Left forelimb (tissue), 1 donor: ENCODE data around the gene CRY2.

Source experiments
- DNase-seq: peaks from one replicate; pipeline ENCODE4 v3.0.0-alpha.2; 2018; ENCODE audit warnings: low spot score

CRY2 gene

DNA sequence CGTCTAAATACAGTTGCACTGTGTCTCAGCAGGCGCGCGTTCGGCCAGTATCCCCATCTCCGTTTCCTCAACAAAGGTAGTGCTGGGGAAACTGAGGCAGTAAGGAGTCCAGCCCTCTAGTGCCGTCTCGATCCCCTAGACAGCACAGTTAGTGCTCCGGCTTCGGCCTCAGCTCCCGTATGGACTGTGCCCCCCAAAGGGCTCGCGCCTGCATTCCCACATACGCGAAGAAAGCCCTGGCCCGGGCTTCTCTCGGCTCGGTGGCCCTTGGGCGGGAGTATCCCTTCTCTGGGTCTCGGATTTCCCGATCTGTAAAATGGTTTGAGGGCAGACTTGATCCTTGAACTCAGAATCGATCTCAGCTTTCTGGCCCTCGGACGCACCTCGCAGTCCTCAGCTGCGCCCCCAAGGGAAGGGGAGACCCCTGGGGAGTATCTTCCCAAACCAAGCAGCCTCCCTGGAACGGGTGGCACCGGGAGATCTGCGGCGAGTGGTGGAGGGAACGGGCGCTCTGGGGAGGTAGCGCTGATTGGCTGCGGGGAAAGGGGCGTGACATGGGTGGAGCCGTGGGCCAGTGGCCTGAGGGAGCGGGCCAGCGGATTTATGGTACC lies 71.2 kb downstream of the CRY2 start:
- DNase-seq, result no peak

DNA sequence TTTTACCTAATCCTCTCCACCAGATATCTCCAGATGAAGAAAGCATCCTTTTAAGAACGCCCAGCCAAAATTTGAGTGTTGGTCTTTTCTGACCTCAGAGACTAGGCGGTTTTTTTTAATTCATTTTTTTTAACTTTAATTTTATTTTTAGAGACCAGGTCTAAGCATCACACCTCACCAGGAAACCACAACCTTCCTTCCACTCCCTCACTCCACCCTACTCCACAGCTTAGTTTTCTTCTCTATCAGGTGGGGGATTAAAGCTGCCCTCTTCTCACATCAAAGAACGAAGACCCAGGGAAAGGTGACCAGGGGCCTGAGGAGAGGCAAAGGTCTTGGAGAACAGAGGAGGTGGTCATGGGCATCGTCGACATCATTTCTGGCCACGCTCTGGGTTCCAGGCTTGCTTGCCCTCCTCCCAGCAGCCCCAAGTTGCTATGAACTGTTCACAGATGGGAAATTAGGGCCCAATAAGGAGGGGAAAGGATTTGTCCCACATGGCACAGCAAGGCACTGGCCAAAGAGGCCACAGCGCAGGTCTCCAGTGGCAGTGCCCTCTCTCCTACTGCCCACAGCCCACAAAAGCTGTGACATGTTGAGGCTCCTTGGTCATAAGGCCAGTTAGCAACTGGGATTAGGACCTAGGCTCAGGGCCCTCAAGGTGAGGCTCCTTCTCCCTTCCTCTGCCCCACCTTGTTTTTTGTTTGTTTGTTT lies 71.8 kb downstream of the CRY2 start:
- no peak for DNase-seq

DNA sequence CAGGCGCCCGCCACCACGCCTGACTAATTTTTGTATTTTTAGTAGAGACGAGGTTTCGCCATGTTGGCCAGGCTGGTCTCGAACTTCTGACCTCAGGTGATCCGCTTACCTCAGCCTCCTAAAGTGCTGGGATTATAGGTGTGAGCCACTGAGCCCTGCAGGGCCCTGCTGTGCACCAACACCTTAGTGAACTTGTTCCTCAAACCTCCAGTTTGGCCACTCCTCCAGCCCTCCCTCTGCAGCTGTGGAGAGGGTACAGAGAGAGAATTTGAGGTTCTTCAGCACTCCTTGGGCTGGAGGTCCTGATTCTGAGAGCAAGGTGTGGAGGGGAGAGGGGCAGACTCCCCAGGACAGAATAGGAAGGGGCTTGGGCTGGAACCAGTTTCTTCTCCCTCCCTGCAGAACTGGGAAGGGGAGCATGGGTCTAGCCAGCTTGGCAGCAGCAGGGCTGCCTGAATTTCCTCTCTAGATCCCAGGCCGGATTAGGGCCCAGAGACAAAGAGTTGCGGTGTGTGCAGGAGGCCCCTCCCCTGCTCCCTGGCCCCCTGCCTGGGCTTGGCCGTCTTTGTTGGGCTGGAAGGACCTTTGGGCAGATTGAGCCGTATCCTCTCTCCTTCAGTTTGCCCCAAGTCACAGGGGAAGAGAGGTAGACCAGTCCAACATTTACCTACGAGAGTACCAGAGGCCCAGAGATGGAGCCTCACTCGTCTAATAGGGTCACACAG lies 72.7 kb downstream of the CRY2 start:
- peak; percentile 59 for DNase-seq

DNA sequence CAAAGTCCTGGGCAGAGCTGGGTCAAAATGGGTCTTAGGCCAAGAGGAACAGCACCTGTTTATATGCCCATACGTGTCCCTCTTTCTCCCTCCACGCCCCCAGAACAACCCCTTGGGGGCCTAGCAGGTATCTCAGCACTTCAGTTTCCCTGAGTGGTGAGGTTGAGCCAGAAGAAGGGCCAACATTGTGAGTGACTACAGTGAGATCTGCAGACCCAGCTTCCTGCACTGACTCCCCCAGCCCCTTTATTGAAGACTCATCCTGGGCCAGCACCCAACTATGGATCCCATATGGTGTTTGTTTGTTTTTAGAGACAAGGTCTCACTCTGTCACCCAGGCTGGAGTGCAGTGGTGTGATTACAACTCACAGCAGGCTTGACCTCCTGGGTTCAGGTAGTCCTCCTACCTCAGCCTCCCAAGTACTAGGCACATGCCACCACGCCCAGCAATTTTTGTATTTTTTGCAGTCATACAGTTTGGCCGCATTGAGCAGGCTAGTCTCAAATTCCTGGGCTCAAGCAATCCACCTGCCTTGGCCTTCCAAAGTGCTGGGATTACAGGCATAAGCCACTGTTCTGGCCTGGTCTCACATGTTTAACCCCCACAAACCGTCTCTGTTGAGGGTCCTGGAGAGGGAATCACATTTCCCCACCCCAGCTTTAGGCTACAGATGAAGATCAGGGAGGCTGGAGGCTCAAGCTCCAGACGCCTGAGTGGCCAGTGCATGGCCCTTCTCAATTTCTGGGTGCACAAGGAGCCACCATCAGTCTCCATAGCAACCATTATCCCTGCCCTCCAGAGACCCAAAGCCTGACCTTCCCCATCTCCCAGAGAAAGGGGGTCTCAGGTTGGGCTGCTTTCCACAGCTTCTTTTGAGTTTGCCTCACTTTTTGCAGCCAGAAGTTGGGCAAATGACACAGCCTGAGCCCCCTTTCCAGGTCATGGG lies 73.5 kb downstream of the CRY2 start:
- peak; percentile 38 for DNase-seq

DNA sequence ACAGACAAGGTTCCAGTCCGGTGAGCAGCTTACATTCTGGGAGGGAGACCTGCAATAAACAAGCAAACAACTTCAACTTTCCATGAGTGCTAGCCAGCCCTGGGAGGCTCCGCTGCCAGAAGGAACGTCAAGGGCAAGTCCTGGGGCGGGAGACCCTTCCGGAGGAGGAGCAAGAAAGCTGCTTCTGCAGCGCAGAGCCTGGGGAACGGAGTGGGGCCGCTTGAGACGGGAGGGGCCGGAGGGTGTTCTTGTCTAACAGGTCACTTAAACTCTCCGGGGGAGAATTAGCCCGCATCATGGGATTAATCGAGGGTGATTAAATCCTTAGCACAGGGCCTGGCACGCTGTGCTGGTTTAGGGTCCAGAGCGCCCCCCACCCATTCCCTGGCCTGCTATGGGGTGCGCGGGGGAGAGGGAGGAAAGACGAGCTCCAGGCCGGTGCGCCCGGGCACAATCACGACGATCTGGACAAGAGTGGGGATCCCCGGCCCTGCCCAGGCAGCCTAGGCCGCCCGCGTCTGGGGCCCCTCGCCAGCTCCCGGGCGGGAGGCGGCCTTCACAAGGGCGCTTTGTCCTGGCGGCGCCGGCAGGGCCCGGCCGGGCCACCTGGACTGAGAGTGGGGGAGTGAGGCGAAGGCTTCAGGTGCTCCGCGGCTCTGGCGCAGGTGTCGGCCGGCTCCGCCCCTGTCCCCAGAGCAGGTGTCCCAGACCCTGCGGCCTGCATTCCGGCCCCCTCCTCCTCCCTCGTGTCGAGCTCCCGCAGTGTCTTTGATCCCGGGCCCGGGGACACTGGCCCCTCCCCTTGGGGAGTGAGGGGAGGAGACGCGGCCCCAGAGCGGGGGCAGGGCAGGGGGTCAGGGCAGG lies 74.5 kb downstream of the CRY2 start:
- peak; percentile 60 for DNase-seq

DNA sequence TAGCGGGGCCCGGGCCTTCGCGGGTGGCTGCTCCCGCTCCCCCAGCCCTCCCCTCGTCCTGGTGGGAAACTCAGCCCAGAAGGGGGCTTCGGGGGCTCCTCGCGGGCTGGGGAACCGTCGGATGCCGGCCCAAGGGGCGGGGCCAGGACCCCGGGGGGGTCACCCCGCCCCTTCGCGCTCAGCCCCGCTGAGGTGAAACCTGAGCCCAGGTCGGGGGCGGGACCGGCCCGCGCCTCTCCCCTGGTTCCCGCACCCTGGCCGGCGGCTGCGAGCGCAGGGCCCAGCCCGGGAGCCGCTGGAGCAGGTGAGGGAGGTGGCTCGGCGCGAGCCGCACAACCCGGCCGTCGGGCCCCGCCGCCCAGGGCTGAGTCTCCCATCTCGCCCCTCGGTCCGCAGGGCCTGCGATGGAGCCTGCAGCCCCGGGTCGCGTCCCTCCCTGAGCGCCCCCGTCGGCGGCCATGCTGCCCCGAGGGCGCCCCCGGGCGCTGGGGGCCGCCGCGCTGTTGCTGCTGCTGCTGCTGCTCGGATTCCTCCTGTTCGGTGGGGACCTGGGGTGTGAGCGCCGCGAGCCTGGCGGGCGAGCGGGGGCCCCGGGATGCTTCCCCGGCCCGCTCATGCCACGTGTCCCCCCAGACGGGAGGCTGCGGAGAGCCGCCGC lies 75.3 kb downstream of the CRY2 start, which contains the start of gene LARGE2:
Gene LARGE2, plus strand, starts transcription at position 232 of the 658 bp plus-strand sequence. Its CDS starts 227 bp downstream, at position 459.
- DNase-seq, result peak; percentile 65

DNA sequence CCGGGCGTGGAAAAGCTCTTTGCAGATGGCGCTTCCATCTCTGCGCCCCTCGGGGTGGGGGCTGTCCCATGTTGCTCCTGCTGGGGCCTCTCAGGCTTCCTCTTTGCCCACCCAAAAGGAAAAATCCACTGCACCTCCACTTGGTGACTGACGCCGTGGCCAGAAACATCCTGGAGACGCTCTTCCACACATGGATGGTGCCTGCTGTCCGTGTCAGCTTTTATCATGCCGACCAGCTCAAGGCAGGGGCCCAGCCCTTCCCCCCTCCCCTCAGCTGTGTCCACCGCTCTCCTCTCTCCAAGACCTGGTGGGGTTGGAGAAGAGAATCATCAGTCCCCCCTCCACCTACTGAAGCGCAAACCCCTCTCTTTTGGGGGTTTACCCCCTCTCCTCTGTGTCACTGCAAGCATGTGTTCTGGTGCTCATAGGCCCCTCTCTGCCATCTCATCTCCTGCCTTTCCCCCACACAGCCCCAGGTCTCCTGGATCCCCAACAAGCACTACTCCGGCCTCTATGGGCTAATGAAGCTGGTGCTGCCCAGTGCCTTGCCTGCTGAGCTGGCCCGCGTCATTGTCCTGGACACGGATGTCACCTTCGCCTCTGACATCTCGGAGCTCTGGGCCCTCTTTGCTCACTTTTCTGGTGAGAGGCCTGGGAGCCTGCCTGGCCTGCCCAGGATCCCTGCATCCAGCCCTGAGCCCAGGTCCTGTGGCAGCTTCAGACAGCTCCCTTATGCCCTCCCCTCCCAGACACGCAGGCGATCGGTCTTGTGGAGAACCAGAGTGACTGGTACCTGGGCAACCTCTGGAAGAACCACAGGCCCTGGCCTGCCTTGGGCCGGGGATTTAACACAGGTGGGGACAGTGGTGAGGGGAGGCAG lies 77.0 kb downstream of the CRY2 start:
- DNase-seq, result peak; percentile 34

DNA sequence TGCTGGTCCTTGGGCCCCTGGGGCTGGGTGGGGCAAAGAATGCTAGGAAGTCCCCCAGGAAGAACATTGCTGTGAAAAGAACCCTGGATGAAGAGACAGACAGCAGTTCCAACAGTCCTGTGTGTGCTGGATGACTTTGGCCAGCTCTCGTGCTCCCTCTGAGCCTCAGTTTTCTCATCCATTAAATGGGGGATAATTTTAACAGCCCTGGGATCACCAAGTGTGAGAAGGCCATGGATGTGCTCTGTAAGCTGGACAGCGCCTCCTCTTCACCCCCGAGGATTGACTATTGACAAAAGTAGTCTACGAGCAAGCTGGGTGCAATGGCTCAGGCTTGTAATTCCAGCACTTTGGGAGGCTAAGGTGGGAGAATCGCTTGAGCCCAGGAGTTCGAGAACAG lies 77.7 kb downstream of the CRY2 start:
- DNase-seq, result peak; percentile 41

DNA sequence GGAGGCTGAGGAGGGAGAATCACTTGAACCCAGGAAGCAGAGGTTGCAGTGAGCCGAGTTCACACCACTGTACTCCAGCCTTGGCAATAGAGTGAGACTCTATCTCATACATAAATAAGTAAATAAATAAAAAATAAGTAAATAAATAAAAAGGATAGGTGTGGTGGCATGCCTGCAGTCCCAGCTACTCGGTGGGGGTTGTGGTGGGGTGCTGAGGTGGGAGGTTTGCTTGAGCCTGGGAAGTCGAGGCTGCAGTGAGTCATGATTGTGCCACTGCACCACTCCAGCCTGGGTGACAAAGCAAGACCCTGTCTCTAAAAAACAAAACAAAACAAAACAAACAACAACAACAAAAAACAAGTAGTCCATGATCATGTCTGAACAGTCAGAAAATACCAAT lies 78.3 kb downstream of the CRY2 start:
- no peak for DNase-seq

DNA sequence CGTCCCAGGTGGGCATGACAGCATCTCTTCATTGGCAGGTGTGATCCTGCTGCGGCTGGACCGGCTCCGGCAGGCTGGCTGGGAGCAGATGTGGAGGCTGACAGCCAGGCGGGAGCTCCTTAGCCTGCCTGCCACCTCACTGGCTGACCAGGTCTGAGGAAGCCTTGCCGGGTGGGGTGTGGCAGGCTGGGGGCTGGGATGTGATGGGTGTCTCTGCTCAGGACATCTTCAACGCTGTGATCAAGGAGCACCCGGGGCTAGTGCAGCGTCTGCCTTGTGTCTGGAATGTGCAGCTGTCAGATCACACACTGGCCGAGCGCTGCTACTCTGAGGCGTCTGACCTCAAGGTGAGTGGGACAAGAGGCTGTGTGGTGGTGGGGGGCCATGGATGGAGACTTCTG lies 78.7 kb downstream of the CRY2 start:
- peak; percentile 65 for DNase-seq

DNA sequence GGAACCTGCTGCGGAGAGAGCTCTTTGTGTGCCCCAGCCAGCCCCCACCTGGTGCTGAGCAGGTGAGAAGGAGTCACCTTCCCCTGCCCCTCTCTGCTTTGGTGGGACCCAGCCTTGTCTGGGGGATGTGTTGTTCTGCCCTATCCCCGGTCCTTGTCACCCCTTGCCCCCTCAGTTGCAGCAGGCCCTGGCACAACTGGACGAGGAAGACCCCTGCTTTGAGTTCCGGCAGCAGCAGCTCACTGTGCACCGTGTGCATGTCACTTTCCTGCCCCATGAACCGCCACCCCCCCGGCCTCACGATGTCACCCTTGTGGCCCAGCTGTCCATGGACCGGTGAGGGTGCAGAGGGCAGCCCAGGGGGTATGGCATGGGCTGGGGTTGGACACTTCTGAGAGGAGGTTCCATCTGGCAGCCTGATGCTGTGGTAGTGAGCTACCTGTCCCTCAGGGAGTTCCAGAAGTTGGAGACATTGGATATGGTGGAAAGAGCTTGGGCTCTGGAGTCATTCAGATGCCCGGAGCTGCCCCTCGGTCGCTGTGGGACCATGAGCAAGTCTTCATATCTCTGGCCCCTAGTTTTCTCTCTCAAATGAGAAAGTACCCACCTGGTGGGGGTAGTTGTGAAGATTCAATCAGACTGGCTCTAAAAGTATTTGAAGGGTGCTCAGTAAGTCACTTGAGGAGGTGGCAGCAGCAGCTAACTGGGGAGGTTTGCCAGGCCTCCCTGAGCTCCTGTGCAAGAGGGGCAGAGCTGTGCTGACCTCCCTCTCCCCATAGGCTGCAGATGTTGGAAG lies 79.5 kb downstream of the CRY2 start:
- no peak for DNase-seq

DNA sequence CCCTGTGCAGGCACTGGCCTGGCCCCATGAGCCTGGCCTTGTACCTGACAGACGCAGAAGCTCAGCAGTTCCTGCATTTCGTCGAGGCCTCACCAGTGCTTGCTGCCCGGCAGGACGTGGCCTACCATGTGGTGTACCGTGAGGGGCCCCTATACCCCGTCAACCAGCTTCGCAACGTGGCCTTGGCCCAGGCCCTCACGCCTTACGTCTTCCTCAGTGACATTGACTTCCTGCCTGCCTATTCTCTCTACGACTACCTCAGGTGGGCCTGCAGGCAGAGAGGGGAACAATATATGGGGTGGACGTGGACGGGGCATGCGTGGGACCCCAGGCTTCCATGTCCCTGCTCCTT lies 80.0 kb downstream of the CRY2 start:
- no peak for DNase-seq

DNA sequence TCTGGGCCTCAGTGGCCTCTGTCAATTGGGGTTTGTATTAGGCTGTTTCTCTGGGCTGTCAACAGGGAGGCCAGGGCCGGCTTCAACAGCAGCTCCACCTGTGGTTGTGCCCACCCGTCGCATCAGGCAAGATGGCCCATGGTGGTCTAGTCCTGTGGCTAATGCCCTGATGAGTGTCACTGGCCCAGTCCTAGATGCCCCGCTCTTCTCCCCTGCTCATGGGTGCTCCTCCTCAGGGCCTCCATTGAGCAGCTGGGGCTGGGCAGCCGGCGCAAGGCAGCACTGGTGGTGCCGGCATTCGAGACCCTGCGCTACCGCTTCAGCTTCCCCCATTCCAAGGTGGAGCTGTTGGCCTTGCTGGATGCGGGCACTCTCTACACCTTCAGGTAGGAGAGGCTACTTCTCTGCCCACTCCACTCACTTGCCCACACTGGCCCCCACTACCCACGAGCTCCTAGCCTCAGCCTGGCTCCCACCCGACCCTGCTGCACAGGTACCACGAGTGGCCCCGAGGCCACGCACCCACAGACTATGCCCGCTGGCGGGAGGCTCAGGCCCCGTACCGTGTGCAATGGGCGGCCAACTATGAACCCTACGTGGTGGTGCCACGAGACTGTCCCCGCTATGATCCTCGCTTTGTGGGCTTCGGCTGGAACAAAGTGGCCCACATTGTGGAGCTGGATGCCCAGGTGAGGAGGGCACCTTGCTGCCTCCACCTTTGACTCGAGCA lies 80.6 kb downstream of the CRY2 start:
- DNase-seq, result no peak

DNA sequence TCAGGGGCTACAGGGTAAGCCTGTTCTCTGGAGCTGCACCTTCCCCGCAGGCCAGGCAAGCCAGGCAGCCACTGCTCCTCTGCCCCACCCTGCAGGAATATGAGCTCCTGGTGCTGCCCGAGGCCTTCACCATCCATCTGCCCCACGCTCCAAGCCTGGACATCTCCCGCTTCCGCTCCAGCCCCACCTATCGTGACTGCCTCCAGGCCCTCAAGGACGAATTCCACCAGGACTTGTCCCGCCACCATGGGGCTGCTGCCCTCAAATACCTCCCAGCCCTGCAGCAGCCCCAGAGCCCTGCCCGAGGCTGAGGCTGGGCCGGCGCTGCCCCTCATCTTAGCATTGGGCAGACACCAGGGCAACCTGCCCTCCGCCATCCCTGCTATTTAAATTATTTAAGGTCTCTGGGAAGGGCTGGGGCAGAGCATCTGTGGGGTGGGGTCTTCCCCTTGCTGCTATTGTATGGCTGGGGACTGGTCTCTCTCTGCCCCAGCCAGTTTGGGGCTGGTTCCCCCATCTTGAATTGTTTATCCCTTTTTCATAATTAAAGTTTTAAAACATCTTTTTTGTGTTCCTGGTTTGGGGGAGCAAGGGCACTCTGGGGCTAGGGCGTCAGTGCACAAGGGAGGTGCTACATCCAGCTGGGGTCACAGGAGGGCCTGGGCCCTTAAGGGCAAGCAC lies 81.4 kb downstream of the CRY2 start:
- DNase-seq, result no peak

DNA sequence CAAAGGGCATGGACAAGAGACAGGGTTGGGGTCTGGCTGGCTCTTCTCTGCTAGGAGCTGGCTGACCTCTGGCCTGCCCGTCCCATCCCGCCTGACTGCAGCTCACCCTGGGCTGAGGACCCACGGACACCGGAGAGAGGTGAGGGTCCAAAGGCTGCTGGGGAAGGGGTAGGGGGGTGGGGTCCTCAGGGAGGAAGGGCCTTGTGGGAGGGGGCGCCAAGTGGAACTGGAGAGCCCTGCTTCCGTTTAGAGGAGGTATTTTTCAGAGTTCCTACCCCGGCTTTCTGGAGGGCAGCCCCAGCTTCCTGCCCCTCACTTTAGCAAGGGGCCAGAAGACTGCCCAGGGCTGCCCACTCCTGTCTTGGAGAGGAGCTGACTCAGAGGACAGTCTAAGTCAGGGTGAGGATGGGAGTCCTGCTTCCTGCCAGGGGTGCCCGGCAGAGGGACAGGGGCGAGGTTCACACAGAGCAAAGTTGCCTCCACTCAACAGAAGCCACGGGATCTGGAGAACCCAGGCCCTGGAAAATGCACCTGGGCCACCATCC lies 82.3 kb downstream of the CRY2 start:
- DNase-seq, result no peak

DNA sequence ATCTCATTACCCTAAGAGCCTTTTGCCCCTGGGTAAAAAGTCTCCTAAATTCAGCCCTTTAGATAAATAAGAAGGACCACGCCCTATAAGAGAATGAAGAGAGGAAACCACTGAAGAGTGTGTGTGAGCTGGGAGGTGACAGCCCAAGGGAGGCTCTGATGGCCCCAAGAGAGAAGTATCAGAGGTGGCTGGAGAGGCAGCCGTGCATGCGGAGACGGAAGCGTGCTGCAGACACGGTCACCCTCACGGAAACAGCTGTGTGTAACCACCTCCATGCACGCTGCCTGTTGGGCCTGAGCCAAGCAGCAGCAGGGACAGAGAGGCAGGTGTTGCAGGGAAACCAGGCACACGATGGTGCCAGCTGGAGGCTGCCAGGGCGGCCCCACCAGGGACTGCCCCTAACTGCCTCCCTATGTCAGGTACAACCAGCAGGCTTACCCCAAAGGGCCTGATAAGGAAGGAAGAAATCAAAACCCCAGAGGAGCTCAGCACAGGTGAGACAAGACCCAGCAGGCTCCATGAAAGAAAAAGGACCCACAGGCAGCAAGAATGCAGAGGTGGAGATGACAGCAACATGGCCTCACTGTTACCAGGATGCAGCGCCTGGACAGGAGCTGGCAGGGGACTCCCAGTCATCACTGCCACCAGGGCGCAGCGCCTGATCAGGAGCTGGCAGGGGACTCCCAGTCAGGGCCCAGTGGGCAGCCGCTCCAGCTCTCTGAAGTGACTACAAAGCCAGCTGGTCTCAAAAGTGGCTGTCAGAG lies 82.9 kb downstream of the CRY2 start:
- DNase-seq, result no peak
